Left ventricle myocardium inferior (tissue), 1 donor: ENCODE results near the gene ASPDH. TPM values are rescaled to one million over a fixed set of nuclear protein-coding genes. Genes with fewer than 3 reads are reported as not detected.
"Not testable (repeated sequence)": the region's sequence is repeated elsewhere in the genome, so short reads cannot be mapped to it uniquely, and the experiment has no call there.

Experiments used
- DNase-seq: peaks from one replicate; pipeline ENCODE4 v3.0.0-alpha.2; 2020
- H3K27ac ChIP-seq: fragments of 200-600 bp; replicated peaks from 2 replicates; pipeline ENCODE4 v1.8.0; 2021
- H3K27me3 ChIP-seq: fragments of 200-600 bp; 2 replicates; pipeline ENCODE4 v1.8.0; 2021; ENCODE audit warnings: low read depth
- H3K36me3 ChIP-seq: fragments of 200-600 bp; 2 replicates; pipeline ENCODE4 v1.8.0; 2021
- H3K4me1 ChIP-seq: fragments of 200-600 bp; 2 replicates; pipeline ENCODE4 v1.8.0; 2021
- H3K4me3 ChIP-seq: fragments of 200-600 bp; 2 replicates; pipeline ENCODE4 v1.8.0; 2021; ENCODE audit warnings: mild to moderate bottlenecking, moderate library complexity
- H3K9me3 ChIP-seq: fragments of 200-600 bp; replicated peaks from 2 replicates; pipeline ENCODE4 v1.8.0; 2021
- intact Hi-C: fragments of 100-400 bp; cut with micrococcal nuclease; formaldehyde crosslinking; loops from one replicate; pipeline ENCODE4 v1.11.0; 2022
- total RNA-seq: library from RNA; stranded (reverse); fragmentation: NEBNext Ultra II Directional; extraction: Animal tissue kit (Norgen Biotek cat#: 25700); gene quantifications from one replicate; pipeline ENCODE4 v1.2.1, GENCODE V29; 2021
- TF ChIP-seq, protein P1 (sequence below): fragments of 200-600 bp; IDR thresholded peaks from 2 replicates; pipeline ENCODE4 v1.8.0; 2021; ENCODE audit warnings: antibody characterized with exemption, mild to moderate bottlenecking, borderline replicate concordance
- donor health status: DM: no; HTN: yes; CAD: no; lungs with severe emphysema.

The ASPDH gene
- total RNA-seq, 1 donor from 2014 or later, result not detected

DNA sequence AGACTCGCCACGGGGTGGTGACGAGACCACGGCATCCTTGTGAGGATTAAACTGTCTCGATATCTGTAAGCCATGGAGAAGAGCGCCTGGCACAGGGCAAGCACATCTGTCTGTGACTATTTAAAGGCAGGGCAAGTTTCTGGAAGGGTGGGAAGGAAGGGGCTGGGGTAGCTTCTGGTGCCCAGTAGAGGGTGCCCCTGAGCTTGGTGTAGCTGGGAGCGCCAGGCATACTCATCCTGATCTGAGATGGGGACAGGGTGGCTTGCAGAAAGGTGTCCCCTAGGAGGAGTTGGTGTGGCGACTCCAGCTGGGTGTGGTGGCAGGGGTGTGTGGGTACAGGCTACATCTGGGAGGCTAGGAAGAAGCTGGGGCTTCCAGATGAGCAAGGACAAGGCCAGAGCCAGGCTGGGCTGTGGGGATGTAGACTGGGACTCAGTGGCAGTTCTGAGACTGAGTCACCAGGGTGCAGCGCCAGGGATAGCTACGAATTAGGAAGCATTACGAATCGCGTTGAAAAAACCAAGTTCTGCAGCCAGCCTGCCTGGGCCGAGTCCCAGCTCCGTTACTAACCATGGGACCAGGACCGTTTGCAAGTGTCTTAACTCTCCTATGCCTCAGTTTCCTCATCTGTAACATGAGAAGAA lies 23.1 kb upstream of the ASPDH start:
- Histone ChIP-seq H3K4me1 (peaks cover 3% of the 10 kb centered on the region), H3K36me3 (no peaks in the 10 kb centered on the region), H3K9me3 (peaks cover 22% of the 10 kb centered on the region), H3K27me3 (peaks cover 5% of the 10 kb centered on the region), H3K4me3 (no peak overlapping the region), H3K27ac (no peak overlapping the region)
- intact Hi-C loops, result no loop called here
- no peak for DNase-seq
- TF ChIP-seq, protein P1, sequence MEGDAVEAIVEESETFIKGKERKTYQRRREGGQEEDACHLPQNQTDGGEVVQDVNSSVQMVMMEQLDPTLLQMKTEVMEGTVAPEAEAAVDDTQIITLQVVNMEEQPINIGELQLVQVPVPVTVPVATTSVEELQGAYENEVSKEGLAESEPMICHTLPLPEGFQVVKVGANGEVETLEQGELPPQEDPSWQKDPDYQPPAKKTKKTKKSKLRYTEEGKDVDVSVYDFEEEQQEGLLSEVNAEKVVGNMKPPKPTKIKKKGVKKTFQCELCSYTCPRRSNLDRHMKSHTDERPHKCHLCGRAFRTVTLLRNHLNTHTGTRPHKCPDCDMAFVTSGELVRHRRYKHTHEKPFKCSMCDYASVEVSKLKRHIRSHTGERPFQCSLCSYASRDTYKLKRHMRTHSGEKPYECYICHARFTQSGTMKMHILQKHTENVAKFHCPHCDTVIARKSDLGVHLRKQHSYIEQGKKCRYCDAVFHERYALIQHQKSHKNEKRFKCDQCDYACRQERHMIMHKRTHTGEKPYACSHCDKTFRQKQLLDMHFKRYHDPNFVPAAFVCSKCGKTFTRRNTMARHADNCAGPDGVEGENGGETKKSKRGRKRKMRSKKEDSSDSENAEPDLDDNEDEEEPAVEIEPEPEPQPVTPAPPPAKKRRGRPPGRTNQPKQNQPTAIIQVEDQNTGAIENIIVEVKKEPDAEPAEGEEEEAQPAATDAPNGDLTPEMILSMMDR, result no peak

DNA sequence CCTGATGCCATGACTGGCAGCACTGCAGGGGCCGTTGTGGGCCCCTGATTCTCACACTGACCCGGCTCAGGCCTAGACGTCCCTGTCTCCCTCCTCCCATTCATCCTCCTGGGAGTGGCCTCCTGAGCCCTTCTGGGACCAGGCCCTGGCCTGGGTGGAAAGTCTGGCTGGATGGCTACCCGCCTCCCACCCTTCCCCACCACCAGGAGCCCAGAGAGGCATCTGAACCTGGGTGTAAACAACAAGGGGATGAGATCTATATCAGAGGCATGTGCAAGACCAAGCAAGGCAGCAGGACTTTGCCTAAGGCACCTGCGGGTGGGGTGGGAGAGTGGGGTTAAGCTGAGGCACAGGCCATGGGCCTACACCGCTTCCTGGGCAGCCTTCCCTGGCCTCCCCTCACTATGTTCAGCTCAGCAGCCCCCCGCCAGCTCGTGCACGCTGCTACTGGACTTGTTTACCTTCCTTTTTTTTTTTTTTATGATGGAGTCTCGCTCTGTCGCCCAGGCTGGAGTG lies 22.0 kb upstream of the ASPDH start:
- H3K4me3 ChIP-seq, result no peak overlapping the region
- H3K27ac ChIP-seq, result no peak overlapping the region
- peaks cover 14% of the 10 kb centered on the region for H3K27me3 ChIP-seq
- peaks cover 22% of the 10 kb centered on the region for H3K9me3 ChIP-seq
- no peaks in the 10 kb centered on the region for H3K36me3 ChIP-seq
- intact Hi-C loops, result no loop called here
- TF ChIP-seq, protein P1, result no peak
- no peak for DNase-seq
- peaks cover 3% of the 10 kb centered on the region for H3K4me1 ChIP-seq

DNA sequence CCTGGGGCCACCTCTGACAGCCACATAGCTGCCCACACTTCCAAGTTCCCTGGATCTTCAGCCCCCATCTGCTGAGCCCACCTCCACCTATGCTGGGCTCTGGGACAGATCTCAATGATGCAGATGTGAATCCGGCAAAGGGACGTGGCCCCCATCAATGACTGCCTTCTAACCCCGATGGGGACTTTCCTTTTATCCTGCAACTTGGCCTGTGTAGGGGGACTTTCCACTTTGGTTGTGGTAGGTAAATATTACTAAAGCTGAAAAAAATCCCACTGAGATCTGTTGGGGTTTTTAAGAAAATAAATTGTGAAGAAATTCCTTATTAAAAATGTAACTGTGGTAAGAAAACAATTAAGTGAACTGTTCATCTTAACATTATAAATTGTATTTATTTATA lies 20.8 kb upstream of the ASPDH start:
- Histone ChIP-seq H3K9me3 (peaks cover 22% of the 10 kb centered on the region), H3K4me1 (peaks cover 3% of the 10 kb centered on the region), H3K4me3 (no peak overlapping the region), H3K36me3 (no peaks in the 10 kb centered on the region), H3K27me3 (peaks cover 25% of the 10 kb centered on the region), H3K27ac (no peak overlapping the region)
- TF ChIP-seq, protein P1, result no peak
- intact Hi-C loops, result no loop called here
- DNase-seq, result no peak

DNA sequence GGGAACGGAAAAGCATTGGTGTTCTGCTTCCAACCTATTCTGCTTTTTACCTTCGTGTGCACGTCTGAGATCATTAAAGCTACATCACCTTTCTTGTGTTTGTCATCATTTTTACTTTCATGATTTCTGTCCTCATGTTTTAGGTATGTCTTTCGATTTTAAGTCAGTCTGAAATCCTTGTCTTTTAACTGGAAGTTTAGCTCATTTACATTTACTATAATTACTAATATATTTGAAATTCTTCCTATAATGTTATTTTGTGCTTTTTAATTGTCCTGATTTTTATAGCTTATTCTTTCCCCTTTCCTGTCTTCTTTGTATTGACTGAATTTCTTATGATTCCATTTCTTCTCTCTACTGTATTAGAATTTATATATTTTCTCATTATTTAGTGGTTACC lies 19.2 kb upstream of the ASPDH start:
- TF ChIP-seq, protein P1, result no peak
- H3K27ac ChIP-seq, result no peak overlapping the region
- H3K36me3 ChIP-seq, result no peaks in the 10 kb centered on the region
- intact Hi-C loops, result no loop called here
- H3K4me1 ChIP-seq, result peaks cover 3% of the 10 kb centered on the region
- H3K27me3 ChIP-seq, result peaks cover 38% of the 10 kb centered on the region
- no peak for DNase-seq
- H3K9me3 ChIP-seq, result peaks cover 22% of the 10 kb centered on the region
- H3K4me3 ChIP-seq, result no peak overlapping the region

DNA sequence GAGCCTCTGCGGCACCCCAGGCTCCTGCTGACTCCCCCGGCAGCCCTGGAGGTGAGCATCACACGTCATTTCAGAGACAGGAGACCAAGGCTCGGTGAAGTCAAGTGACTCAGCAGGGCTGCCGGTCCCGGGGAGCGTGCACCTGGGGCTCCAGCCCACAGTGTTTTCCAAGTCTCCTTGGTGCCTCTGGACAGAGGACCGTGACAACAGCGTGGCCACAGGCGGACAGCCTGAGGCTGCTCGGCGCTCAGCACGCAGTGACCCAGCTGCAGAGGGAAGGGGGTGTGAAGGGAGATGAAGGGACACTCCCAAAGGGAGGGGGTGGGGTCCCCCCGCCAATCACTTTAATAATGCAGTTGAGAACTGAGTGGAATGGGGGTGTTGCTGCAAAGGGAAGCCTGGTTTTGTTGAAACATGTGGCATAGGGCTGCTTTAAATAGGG lies 17.5 kb upstream of the ASPDH start:
- Histone ChIP-seq H3K4me1 (no peaks in the 10 kb centered on the region), H3K4me3 (no peak overlapping the region), H3K36me3 (no peaks in the 10 kb centered on the region), H3K27ac (no peak overlapping the region), H3K9me3 (peaks cover 22% of the 10 kb centered on the region), H3K27me3 (peaks cover 33% of the 10 kb centered on the region)
- intact Hi-C loops, result no loop called here
- no peak for DNase-seq
- TF ChIP-seq, protein P1, result no peak

DNA sequence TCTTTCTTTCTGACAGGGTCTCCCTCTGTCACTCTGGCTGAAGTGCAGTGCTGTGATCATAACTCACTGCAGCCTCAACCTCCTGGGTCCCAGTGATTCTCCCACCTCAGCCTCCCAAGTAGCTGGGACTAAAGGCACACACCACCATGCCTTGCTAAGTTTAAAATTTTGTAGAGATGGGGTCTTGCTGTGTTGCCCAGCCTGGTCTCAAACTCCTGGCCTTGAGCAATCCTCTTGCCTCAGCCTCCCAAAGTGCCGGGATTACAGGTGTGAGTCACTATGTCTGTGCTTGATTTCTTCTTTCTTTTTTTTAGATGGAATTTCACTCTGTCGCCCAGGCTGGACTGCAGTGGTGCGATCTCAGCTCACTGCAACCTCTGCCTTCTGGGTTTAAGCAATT lies 14.3 kb upstream of the ASPDH start:
- H3K27ac ChIP-seq, H3K36me3 ChIP-seq, intact Hi-C loops, H3K4me3 ChIP-seq, H3K4me1 ChIP-seq, DNase-seq: not testable (repeated sequence)
- Histone ChIP-seq H3K27me3 (peaks cover 33% of the 10 kb centered on the region), H3K9me3 (peaks cover 12% of the 10 kb centered on the region)
